ENCODE measurements around the gene KRTAP2-4. TPM values are rescaled to one million over a fixed set of nuclear protein-coding genes. Genes with fewer than 3 reads are reported as not detected.

The KRTAP2-4 gene
- total RNA-seq, 1 experiment from 2014 or later: 0.76 TPM

GRCh38 chr17:41024697-41025096 is 41.0 kb downstream of the KRTAP2-4 start:
- Histone ChIP-seq H3K27ac (ENCODE audit: low read depth, low read length) (no peak overlapping the region), H2AFZ (ENCODE audit: low read depth, low read length, poor library complexity, severe bottlenecking) (no peak overlapping the region), H3K27me3 (ENCODE audit: insufficient read depth, low read length) (no peaks in the 10 kb centered on the region), H3K9me3 (ENCODE audit: control insufficient read depth in 1 of 2, insufficient read depth in 1 of 2, low read depth in 1 of 2, low read length in 2 of 2) (peaks cover 0 to 9% of the 10 kb centered on the region in 2 experiments; a peak in 1 of 4 replicates), H4K20me1 (ENCODE audit: insufficient read depth) (no peaks in the 10 kb centered on the region), H3K4me1 (ENCODE audit: control insufficient read depth in 1 of 2, insufficient read depth in 2 of 2, low read length in 2 of 2) (no peaks in the 10 kb centered on the region), H3K4me3 (replicated peaks in 1 of 2; ENCODE audit: low read depth in 1 of 2, low read length in 2 of 2) (no peak overlapping the region), H3K9me2 (ENCODE audit: insufficient read depth) (no peaks in the 10 kb centered on the region), H3K4me2 (ENCODE audit: low read length) (no peak overlapping the region), H3K36me3 (ENCODE audit: control insufficient read depth in 1 of 2, insufficient read depth in 2 of 2, low read length in 2 of 2) (no peaks in the 10 kb centered on the region; a peak in 1 of 4 replicates), H3K79me2 (ENCODE audit: insufficient read depth, low read length) (no peaks in the 10 kb centered on the region), H3K9ac (ENCODE audit: low read length) (no peak overlapping the region)
- TF ChIP-seq POLR2A (IDR thresholded peaks at IDR 0.05; ENCODE audit: borderline replicate concordance, extremely low read depth, insufficient read depth, insufficient read length) (no peak), RAD21 (IDR thresholded peaks at IDR 0.05; ENCODE audit: low read depth) (no peak), ELF1 (IDR thresholded peaks at IDR 0.05; ENCODE audit: borderline replicate concordance, low read depth) (no peak), POLR2AphosphoS5 (IDR thresholded peaks at IDR 0.05; ENCODE audit: low read depth, low read length) (no peak), SRF (IDR thresholded peaks at IDR 0.05; ENCODE audit: low read depth) (no peak), FOSL1 (IDR thresholded peaks at IDR 0.05; ENCODE audit: low read depth) (no peak), TCF7L2 (IDR thresholded peaks at IDR 0.05; ENCODE audit: borderline replicate concordance, extremely low read depth, insufficient read depth, insufficient read length) (no peak)
- DNase-seq (ENCODE audit: low read depth, low spot score) (no peak), ATAC-seq (no peak)
- POLR2A ChIA-PET: no interaction called here
- RAD21 ChIA-PET (ENCODE audit: low non-redundant PET in 1 of 2, low total read pairs in 2 of 2, uncharacterized antibody in 2 of 2, unreplicated experiment in 2 of 2): no interaction called here
- CTCF ChIA-PET: no interaction called here
- BruUV-seq (replicated peaks): no TSS peak
- intact Hi-C loops (cut with micrococcal nuclease): no loop called here

GRCh38 chr17:41020336-41020735 is 45.3 kb downstream of the KRTAP2-4 start:
- no TSS peak for BruUV-seq (replicated peaks)
- Histone ChIP-seq H3K36me3 (ENCODE audit: control insufficient read depth in 1 of 2, insufficient read depth in 2 of 2, low read length in 2 of 2) (no peaks in the 10 kb centered on the region; a peak in 1 of 4 replicates), H3K4me1 (ENCODE audit: control insufficient read depth in 1 of 2, insufficient read depth in 2 of 2, low read length in 2 of 2) (no peaks in the 10 kb centered on the region), H3K9me2 (ENCODE audit: insufficient read depth) (no peaks in the 10 kb centered on the region), H3K27ac (ENCODE audit: low read depth, low read length) (no peak overlapping the region), H3K79me2 (ENCODE audit: insufficient read depth, low read length) (no peaks in the 10 kb centered on the region), H3K9me3 (ENCODE audit: control insufficient read depth in 1 of 2, insufficient read depth in 1 of 2, low read depth in 1 of 2, low read length in 2 of 2) (peaks cover 0 to 9% of the 10 kb centered on the region in 2 experiments; a peak in 1 of 4 replicates), H4K20me1 (ENCODE audit: insufficient read depth) (no peaks in the 10 kb centered on the region), H3K9ac (ENCODE audit: low read length) (no peak overlapping the region), H3K27me3 (ENCODE audit: insufficient read depth, low read length) (no peaks in the 10 kb centered on the region), H2AFZ (ENCODE audit: low read depth, low read length, poor library complexity, severe bottlenecking) (no peak overlapping the region), H3K4me3 (replicated peaks in 1 of 2; ENCODE audit: low read depth in 1 of 2, low read length in 2 of 2) (no peak overlapping the region), H3K4me2 (ENCODE audit: low read length) (no peak overlapping the region)
- TF ChIP-seq SP1 (IDR thresholded peaks at IDR 0.05; ENCODE audit: low read depth) (no peak), ZNF274 (IDR thresholded peaks at IDR 0.05; ENCODE audit: low read depth, low read length) (no peak), ZBTB33 (IDR thresholded peaks at IDR 0.05; ENCODE audit: extremely low read depth, insufficient replicate concordance, low read length) (no peak), ZFX (IDR thresholded peaks at IDR 0.05) (no peak), ELF1 (IDR thresholded peaks at IDR 0.05; ENCODE audit: borderline replicate concordance, low read depth) (no peak), YY1 (IDR thresholded peaks at IDR 0.05; ENCODE audit: extremely low read depth, insufficient replicate concordance, low read depth, low read length) (no peak)
- TF ChIP-seq, protein P1, sequence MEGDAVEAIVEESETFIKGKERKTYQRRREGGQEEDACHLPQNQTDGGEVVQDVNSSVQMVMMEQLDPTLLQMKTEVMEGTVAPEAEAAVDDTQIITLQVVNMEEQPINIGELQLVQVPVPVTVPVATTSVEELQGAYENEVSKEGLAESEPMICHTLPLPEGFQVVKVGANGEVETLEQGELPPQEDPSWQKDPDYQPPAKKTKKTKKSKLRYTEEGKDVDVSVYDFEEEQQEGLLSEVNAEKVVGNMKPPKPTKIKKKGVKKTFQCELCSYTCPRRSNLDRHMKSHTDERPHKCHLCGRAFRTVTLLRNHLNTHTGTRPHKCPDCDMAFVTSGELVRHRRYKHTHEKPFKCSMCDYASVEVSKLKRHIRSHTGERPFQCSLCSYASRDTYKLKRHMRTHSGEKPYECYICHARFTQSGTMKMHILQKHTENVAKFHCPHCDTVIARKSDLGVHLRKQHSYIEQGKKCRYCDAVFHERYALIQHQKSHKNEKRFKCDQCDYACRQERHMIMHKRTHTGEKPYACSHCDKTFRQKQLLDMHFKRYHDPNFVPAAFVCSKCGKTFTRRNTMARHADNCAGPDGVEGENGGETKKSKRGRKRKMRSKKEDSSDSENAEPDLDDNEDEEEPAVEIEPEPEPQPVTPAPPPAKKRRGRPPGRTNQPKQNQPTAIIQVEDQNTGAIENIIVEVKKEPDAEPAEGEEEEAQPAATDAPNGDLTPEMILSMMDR (IDR thresholded peaks at IDR 0.05 in 2 of 3, conservative IDR thresholded peaks at IDR 0.05 in 1 of 3; ENCODE audit: borderline replicate concordance in 1 of 3, insufficient read depth in 1 of 3, low read depth in 2 of 3, low read length in 2 of 3): no peak
- TF ChIP-seq, protein P2, sequence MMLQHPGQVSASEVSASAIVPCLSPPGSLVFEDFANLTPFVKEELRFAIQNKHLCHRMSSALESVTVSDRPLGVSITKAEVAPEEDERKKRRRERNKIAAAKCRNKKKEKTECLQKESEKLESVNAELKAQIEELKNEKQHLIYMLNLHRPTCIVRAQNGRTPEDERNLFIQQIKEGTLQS (IDR thresholded peaks at IDR 0.05): no peak
- ATAC-seq (no peak), DNase-seq (ENCODE audit: low read depth, low spot score) (no peak)
- ChIA-PET CTCF (no interaction called here), RAD21 (ENCODE audit: low non-redundant PET in 1 of 2, low total read pairs in 2 of 2, uncharacterized antibody in 2 of 2, unreplicated experiment in 2 of 2) (no interaction called here), POLR2A (no interaction called here)
- intact Hi-C loops (cut with micrococcal nuclease): no loop called here
